GM12878 (cell line): ENCODE data around the gene PPP4R4.

Experiments used
- BCL11A ChIP-seq: IDR thresholded peaks from 2 replicates; pipeline ENCODE4 v1.6.1; 2011; ENCODE audit warnings: low read depth, low read length
- CTCF ChIP-seq, 3 experiments: IDR thresholded peaks in 2 of 3; conservative IDR thresholded peaks in 1 of 3; 2 replicates each; pipeline ENCODE4 v1.5.1; 2011; ENCODE audit warnings: low read depth in 3 of 3, low read length in 3 of 3, mild to moderate bottlenecking in 3 of 3, control low read depth in 2 of 3, moderate library complexity in 2 of 3, inconsistent platforms in 1 of 3, mixed read lengths in 1 of 3; ENCODE audit not compliant: control insufficient read depth in 2 of 3, insufficient read depth in 1 of 3; ENCODE audit errors: extremely low read depth in 1 of 3
- EP300 ChIP-seq, 2 experiments: fragments of 150-350 bp in 1 of 2; IDR thresholded peaks; 2 replicates each; pipeline ENCODE4 v1.6.1; 2011 to 2012; ENCODE audit warnings: low read depth in 2 of 2, low read length in 2 of 2, borderline replicate concordance in 1 of 2, improper control_type of control experiment in 1 of 2, inconsistent platforms in 1 of 2; ENCODE audit not compliant: control insufficient read depth in 1 of 2
- MTA3 ChIP-seq: IDR thresholded peaks from 2 replicates; pipeline ENCODE4 v1.6.1; 2012; ENCODE audit warnings: low read length, inconsistent platforms, borderline replicate concordance
- NFYB ChIP-seq: IDR thresholded peaks from 2 replicates; pipeline ENCODE4 v1.6.1; 2011; ENCODE audit warnings: low read depth, mild to moderate bottlenecking, low read length, improper control_type of control experiment, moderate library complexity; ENCODE audit not compliant: insufficient read depth
- NRF1 ChIP-seq: conservative IDR thresholded peaks from 2 replicates; pipeline ENCODE4 v1.6.1; 2011; ENCODE audit warnings: mild to moderate bottlenecking, low read depth, low read length, improper control_type of control experiment
- POLR2A ChIP-seq: IDR thresholded peaks from 2 replicates; pipeline ENCODE4 v1.6.1; 2011; ENCODE audit warnings: low read depth, mild to moderate bottlenecking, low read length
- SMC3 ChIP-seq: IDR thresholded peaks from 2 replicates; pipeline ENCODE4 v1.6.1; 2011; ENCODE audit warnings: low read length, improper control_type of control experiment, borderline replicate concordance
- SP1 ChIP-seq: IDR thresholded peaks from one replicate; pipeline ENCODE4 v1.6.1; 2011; ENCODE audit warnings: low read depth, low read length
- ZNF274 ChIP-seq: IDR thresholded peaks from one replicate; pipeline ENCODE4 v1.8.0; 2011; ENCODE audit not compliant: insufficient read length, insufficient read depth
- TF ChIP-seq, protein P1 (sequence below): IDR thresholded peaks from 2 replicates; pipeline ENCODE4 v1.6.1; 2012; ENCODE audit warnings: mild to moderate bottlenecking, low read depth, low read length
- TF ChIP-seq, protein P2 (sequence below): IDR thresholded peaks from 2 replicates; pipeline ENCODE4 v1.6.1; 2012; ENCODE audit warnings: low read depth, low read length, improper control_type of control experiment
- TF ChIP-seq, protein P3 (sequence below): IDR thresholded peaks from 2 replicates; pipeline ENCODE4 v1.6.1; 2011; ENCODE audit warnings: borderline replicate concordance, low read depth, mild to moderate bottlenecking, moderate library complexity, mixed read lengths, low read length; ENCODE audit not compliant: insufficient read depth; ENCODE audit errors: extremely low read length

- TF ChIP-seq SP1 (no peak), CTCF (IDR thresholded peaks at IDR 0.05 in 2 of 3, conservative IDR thresholded peaks at IDR 0.05 in 1 of 3; ENCODE audit: control insufficient read depth in 2 of 3, extremely low read depth in 1 of 3, insufficient read depth in 1 of 3, low read depth in 3 of 3, low read length in 3 of 3) (no peak), SMC3 (no peak), BCL11A (no peak), NRF1 (no peak), EP300 (IDR thresholded peaks at IDR 0.05; ENCODE audit: borderline replicate concordance in 1 of 2, control insufficient read depth in 1 of 2, low read depth in 2 of 2, low read length in 2 of 2) (no peak), ZNF274 (no peak), POLR2A (no peak), MTA3 (no peak), NFYB (no peak)
- TF ChIP-seq, protein P1, sequence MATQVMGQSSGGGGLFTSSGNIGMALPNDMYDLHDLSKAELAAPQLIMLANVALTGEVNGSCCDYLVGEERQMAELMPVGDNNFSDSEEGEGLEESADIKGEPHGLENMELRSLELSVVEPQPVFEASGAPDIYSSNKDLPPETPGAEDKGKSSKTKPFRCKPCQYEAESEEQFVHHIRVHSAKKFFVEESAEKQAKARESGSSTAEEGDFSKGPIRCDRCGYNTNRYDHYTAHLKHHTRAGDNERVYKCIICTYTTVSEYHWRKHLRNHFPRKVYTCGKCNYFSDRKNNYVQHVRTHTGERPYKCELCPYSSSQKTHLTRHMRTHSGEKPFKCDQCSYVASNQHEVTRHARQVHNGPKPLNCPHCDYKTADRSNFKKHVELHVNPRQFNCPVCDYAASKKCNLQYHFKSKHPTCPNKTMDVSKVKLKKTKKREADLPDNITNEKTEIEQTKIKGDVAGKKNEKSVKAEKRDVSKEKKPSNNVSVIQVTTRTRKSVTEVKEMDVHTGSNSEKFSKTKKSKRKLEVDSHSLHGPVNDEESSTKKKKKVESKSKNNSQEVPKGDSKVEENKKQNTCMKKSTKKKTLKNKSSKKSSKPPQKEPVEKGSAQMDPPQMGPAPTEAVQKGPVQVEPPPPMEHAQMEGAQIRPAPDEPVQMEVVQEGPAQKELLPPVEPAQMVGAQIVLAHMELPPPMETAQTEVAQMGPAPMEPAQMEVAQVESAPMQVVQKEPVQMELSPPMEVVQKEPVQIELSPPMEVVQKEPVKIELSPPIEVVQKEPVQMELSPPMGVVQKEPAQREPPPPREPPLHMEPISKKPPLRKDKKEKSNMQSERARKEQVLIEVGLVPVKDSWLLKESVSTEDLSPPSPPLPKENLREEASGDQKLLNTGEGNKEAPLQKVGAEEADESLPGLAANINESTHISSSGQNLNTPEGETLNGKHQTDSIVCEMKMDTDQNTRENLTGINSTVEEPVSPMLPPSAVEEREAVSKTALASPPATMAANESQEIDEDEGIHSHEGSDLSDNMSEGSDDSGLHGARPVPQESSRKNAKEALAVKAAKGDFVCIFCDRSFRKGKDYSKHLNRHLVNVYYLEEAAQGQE = no peak
- TF ChIP-seq, protein P2, sequence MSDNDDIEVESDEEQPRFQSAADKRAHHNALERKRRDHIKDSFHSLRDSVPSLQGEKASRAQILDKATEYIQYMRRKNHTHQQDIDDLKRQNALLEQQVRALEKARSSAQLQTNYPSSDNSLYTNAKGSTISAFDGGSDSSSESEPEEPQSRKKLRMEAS = no peak
- TF ChIP-seq, protein P3, sequence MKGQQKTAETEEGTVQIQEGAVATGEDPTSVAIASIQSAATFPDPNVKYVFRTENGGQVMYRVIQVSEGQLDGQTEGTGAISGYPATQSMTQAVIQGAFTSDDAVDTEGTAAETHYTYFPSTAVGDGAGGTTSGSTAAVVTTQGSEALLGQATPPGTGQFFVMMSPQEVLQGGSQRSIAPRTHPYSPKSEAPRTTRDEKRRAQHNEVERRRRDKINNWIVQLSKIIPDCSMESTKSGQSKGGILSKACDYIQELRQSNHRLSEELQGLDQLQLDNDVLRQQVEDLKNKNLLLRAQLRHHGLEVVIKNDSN = no peak
These were observed 3.7 kb downstream of the PPP4R4 start for GRCh38 chr14:94177806-94178205.
